GM18505 (cell line): ENCODE data around the gene TTLL8.
"Not testable (repeated sequence)": the region's sequence is repeated elsewhere in the genome, so short reads cannot be mapped to it uniquely, and the experiment has no call there.

ENCODE experiments used
- ATAC-seq: cut with Tn5 transposase; IDR thresholded peaks from one replicate; pipeline ENCODE4 v1.9.1; 2021; ENCODE audit not compliant: unreplicated experiment
- POLR2A ChIP-seq: IDR thresholded peaks from 4 replicates; pipeline ENCODE4 v1.6.1; 2011; ENCODE audit warnings: borderline replicate concordance; ENCODE audit not compliant: insufficient read depth, insufficient read length; ENCODE audit errors: extremely low read depth

The TTLL8 gene

DNA sequence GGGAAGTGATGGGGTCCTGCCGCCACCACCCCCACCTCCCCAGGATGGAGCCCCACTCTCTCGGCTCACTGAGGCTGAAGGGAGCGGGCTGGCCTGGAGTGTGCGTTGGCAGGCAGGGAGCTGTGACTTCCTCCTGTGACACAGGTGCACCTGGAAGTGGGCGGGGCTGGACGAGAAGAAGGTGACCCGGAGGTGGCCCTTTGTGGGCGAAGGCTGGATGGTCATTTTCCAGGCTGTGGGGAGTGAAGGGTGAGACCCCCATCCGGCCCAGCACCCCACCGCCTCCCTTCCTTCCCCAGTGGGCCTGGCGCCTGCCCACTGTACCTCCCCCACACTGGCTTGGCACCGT, 60.9 kb downstream of the TTLL8 start:
- no peak for ATAC-seq
- TF ChIP-seq POLR2A = no peak

DNA sequence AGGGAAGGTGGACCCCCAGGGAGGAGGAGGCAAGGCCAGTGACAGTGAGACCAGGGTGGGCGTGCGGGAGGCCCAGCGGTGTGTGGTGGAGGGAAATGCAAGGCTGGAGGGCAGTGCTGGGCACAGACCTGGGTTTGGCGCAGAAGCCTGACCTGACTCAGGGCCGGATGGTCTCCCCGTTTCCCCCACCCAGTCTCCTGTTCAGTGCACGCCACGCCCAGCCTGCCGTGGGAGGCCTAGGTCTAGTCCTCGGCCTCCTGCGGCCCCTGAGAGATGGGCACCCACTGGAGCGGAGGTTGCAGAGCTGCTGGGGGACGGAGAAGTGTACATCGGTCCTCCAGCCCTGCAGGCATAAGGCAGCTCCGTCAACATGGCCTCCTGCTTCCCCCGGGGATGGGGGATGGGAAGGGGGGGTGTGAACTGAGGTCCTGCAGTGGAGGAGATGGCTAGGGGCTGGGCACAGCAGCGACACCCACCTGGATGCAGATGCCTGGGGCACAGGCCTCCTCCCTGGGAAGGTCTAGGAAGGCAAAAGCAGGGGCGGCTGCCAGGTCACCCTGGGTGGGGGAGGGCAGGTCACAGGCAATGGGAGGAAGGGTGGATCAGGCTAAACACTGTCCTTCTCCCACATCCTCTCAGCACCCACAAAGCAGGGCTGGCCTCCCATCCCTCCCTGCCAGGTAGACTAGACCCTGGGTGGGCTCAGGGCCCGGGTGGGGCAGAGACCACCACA, 61.4 kb downstream of the TTLL8 start:
- no peak for ATAC-seq
- TF ChIP-seq POLR2A = no peak

DNA sequence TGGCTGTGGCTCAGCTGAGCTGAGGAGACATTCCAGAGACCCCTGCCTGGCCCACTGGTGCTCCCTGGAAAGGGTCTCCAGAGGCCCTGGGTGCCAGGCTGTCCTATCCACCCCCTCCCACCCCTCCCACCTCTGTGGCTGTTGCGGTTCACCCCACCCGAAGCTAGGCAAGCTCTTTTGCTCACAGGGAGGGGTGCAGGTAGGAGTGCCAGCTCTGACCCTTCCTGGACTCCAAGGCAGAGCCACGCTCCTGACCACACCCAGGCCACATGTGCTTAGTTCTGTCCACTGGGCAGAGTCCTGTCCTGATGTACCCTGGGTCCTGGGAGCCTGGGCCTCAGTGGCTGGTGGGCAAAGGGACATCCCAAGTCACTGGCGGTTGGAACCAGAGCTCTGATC, 62.0 kb downstream of the TTLL8 start:
- no peak for ATAC-seq
- TF ChIP-seq POLR2A = no peak

DNA sequence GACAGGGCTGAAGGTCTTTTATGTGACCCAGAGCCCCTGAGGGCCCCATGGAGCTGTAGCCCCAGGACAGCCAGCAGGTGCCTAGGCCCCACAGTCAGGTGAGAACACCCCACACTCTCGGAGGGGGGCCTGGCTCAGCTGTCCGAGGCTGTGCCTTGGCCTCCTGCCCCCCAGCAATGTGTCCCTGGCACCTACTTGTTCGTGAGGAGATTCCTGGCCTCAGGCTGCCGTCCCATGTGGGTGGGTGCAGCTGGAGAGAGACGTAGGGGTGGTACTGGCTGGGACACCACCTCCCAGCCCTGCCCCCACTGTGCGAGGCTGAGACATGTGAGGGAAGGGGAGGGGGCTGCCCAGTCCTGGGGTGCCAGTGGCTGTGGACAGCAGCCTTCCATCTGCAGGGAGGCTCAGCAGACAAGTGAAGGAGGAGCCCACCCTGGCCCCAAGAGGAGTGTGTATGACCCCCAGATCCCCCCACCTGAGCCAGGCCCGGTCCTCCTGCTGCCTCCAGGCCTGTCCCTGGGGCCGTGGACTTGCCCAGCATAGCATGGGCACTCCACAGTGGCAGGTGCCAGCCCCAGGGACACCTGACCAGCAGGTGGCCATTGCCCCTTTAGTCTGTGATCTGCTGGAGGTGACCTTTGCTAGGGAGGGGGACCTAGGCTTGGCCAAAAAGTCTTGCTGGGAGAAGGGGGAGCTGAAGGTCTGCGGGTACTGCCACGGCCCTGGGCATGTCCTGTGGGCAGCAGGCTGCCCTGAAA, 62.6 kb downstream of the TTLL8 start:
- no peak for ATAC-seq
- no peak for TF ChIP-seq POLR2A

DNA sequence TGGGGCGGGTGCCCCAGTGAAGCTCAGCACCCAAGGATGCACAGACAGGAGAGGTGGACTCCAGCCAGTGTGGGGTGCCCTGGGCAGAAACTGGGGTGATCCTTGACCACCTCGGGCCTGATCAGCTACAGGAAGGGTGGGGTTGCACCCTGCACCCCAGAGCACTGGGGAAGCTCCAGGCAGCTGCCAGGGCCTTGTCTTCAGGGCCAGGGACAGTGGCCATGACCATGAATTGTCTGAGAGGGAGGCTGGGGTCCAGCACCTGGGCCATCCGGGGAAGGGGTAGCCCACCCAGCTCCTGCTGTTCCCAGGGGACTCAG, 63.1 kb downstream of the TTLL8 start:
- no peak for ATAC-seq
- TF ChIP-seq POLR2A = no peak

DNA sequence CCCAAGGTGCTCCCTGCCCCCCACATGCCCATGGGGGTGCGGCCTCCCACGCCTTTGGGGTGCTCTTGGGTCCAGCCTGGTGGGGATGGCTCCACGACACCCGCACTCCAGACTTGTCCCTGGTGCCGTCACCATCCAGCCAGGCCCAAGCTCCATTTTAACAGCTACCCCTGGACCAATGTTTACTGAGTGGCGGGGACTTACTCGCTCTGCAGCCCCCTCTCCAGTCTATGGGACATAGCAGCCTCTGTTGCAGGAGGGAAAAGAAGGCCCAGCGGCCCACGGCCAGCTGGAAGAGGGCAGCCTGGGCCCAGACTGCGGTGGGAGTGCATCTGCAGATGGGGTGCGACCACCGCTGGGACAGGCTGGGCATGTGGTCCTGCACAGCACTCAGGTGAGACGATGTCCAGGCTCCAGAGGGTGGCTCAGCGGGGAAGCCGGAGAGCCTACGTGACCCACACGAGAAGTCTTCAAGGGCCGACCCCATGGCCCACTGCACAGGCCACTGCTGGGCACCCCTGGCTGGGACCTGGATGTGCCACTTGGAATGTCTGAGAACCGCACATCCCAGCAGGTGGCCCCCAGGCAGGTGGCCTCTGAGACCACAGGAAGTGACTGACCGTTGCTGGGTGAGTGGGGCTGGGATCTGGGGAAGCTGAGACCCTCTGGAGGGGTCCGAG, 63.6 kb downstream of the TTLL8 start:
- no peak for ATAC-seq
- no peak for TF ChIP-seq POLR2A

DNA sequence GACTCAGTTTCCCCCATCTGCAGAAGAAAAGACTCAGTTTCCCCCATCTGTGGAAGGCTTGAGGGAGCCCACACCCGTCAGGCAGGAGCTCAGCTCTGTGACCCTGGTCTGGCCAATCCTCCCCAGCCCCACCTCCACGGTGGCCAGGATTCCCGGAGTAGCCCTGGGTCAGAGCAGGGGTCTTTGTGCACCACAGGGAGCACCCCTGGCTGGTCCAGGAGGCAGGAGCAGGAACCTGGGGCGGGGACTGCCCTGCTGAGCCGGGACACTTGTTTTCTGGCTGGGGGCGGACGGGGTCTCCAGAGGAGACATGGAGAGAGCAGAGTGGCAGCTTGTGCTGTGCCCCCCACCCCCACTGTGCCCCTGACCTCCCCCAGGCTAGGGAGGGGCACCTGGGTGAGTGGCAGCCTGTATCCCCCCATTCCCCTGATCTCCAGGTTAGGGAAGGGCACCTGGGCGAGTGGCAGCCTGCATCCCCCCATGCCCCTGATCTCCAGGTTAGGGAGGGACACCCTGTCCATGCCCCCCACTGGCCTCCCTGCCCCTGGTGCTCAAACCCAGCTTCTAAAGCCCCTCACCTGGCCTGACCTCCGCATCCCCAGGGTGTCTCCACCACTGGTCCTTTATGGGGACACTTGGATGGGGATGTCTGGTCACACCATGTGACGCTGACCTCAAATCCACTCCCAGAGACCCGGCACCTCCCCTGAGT, 64.3 kb downstream of the TTLL8 start:
- ATAC-seq = no peak
- no peak for TF ChIP-seq POLR2A

DNA sequence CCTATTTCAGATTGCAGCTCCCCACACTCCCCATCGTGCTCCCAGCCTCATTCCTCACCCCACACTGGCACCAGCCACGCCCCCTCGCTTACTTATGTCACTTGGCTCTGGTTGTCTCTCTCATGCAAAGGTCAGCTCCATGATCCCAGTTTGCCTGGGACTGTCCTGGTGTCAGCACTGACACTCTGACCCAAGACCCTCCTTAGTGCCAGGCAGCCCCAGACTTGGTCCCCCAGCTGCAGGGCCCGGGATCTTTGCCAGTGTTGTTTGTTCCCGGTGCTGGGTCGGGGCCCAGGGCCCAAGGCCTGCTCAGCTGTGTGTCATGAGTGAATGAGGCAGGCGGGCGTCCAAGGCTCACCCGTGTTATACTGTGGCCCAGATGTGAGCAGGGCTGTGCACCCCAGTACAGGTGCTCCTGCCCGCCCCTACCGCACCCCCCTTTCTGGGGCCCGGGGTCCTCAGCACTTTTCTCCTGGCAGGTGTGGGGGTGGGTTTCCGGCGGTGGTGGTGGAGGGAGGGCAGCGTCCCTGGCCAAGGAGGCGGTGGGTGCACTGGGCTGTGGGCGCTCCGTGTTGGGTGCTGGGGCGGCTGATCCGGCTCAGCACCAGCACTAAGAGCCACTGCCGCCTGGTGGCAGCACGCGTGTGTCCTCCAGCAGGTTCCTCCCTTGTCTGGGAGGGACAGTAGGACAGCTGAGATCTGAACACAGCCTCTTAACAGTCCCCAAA, 65.0 kb downstream of the TTLL8 start:
- TF ChIP-seq POLR2A = no peak
- no peak for ATAC-seq

DNA sequence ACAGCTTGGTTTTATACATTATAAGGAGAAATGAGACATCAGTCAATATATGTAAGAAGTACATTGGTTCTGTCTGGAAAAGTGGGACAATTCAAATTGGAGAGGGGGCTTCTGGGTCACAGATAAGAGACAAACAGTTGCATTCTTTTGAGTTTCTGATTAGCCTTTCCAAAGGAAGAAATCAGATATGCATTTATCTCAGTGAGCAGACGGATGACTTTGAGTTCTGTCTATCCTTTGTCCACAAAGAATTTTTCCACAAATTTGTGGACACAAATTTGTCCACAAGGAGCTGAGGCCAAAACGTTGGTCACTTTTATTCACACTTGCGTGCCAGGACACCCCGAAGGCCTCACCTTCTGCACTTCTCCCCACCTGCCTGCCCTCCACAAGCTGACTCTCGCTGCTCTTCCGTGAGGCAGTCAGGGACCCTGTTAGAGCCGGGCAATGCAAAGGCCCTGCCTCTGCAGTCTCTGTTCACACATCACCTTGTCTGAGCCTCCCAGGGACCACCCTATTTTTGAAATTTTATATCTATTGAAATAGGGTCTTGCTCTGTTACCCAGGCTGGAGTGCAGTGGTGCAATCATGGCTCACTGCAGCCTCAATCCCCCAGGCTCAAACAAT, 66.1 kb downstream of the TTLL8 start:
- TF ChIP-seq POLR2A = no peak
- no peak for ATAC-seq

DNA sequence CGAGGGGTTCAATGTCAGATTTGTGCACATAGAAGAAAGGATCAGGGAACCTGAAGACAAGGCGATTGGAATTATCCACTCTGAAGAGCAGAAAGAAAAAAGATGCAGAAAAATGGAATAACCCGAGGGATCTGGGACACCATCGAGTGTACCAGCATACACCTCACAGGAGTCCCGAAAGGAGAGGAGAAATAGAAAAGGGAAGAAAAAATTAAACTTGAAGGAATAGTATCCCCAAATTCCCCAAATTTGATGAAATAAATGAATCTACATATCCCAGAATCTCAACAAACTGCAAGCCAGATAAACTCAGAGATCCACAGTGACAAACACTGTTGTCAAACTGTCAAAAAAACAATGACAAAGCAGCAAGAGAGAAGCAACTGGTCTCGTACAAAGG, 66.9 kb downstream of the TTLL8 start:
- ATAC-seq = no peak
- no peak for TF ChIP-seq POLR2A

DNA sequence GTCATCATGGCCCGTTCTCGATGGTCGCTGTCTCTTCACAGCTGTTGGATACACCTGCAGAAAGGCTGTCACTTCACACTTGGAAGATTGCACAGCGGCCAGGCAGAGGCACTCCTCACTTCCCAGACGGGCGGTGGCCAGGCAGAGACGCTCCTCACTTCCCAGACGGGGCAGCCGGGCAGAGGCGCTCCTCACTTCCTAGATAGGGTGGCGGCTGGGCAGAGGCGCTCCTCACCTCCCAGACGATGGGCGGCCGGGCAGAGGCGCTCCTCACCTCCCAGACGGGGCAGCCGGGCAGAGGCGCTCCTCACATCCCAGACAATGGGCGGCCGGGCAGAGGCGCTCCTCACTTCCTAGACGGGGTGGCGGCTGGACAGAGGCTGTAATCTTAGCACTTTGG, 68.3 kb downstream of the TTLL8 start:
- not testable (repeated sequence) for ATAC-seq

DNA sequence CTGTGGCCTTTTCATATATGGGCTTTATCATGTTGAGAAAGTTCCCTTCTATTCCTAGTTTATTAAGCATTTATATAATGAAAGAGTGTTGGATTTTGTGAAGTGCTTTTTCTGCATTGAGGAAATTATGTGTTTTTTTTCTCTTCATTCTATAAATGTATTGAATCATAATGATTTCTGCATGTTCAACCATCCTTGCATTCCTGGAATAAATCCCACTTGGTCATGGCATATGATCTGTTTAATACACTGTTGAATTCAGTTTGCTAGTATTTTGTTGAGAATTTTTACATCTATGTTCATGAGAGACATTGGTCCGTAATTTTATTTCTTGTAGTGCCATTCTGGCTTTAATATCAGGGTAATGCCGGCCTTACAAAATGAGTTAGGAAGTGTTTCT, 71.8 kb downstream of the TTLL8 start:
- no peak for TF ChIP-seq POLR2A
- no peak for ATAC-seq
